ENCODE measurements around the gene SYT11. TPM values are rescaled to one million over a fixed set of nuclear protein-coding genes. Genes with fewer than 3 reads are reported as not detected.
A peak's percentile ranks its signal among the peaks of the same experiment; 100 is the strongest.
"Not testable (repeated sequence)": the region's sequence is repeated elsewhere in the genome, so short reads cannot be mapped to it uniquely, and the experiment has no call there.

SYT11 gene
- total RNA-seq, 2 experiments from 2014 or later: 11.9 to 12.2 TPM

GRCh38 chr1:155888481-155888880, 29.1 kb downstream of the SYT11 start:
- ChIA-PET POLR2A (no interaction called here), CTCF (no interaction called here)
- H3K27me3 Mint-ChIP-seq (ENCODE audit: low read depth): no peaks in the 10 kb centered on the region
- peaks cover 7% of the 10 kb centered on the region for H3K4me1 Mint-ChIP-seq (ENCODE audit: low read depth)
- H3K36me3 Mint-ChIP-seq (ENCODE audit: low read depth): no peaks in the 10 kb centered on the region
- no peak overlapping the region for H3K4me3 Mint-ChIP-seq
- no peaks in the 10 kb centered on the region for H3K9me3 Mint-ChIP-seq (ENCODE audit: insufficient read depth)
- DNase-seq (no peak), ATAC-seq (no peak)
- H3K27ac Mint-ChIP-seq: no peak overlapping the region

- ChIA-PET POLR2A (no interaction called here), CTCF (interaction anchor here (1.1 kb wide), 1 partner anchor 177 kb away, joined by 4 read pairs; no protein-coding TSS in a partner anchor)
- Mint-ChIP-seq H3K9me3 (ENCODE audit: insufficient read depth) (no peaks in the 10 kb centered on the region), H3K27me3 (ENCODE audit: low read depth) (no peaks in the 10 kb centered on the region), H3K27ac (no peak overlapping the region), H3K36me3 (ENCODE audit: low read depth) (no peaks in the 10 kb centered on the region), H3K4me1 (ENCODE audit: low read depth) (peaks cover 14% of the 10 kb centered on the region), H3K4me3 (no peak overlapping the region)
- ATAC-seq (no peak), DNase-seq (no peak)
Measured at GRCh38 chr1:155889566-155889965, 30.2 kb downstream of the SYT11 start.

DNA sequence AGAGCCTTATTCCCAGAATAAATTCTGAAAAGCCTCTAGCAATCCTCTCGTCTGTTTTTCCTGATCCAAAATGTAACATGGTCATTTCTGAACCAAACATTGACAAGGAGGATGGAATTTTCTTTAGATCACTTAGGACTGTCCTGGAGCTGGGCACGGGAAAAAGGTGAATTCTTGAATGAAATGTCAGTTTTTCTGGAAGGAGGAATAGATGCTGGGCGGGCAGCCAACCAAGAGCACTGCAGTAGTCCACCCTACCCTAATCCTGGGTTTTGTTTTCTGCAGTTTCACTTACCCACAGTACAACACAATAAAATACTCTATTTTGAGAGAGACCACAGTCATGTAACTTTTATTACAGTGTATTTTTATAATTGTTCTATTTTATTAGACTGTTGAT, 30.9 kb downstream of the SYT11 start:
- ATAC-seq: no peak
- no peak for DNase-seq
- no peaks in the 10 kb centered on the region for H3K9me3 Mint-ChIP-seq (ENCODE audit: insufficient read depth)
- ChIA-PET CTCF (interaction anchor here (1.1 kb wide), 1 partner anchor 176 kb away, joined by 4 read pairs; no protein-coding TSS in a partner anchor), POLR2A (no interaction called here)
- H3K4me1 Mint-ChIP-seq (ENCODE audit: low read depth): peaks cover 14% of the 10 kb centered on the region
- no peak overlapping the region for H3K27ac Mint-ChIP-seq
- H3K36me3 Mint-ChIP-seq (ENCODE audit: low read depth): no peaks in the 10 kb centered on the region
- no peak overlapping the region for H3K4me3 Mint-ChIP-seq
- no peaks in the 10 kb centered on the region for H3K27me3 Mint-ChIP-seq (ENCODE audit: low read depth)

DNA sequence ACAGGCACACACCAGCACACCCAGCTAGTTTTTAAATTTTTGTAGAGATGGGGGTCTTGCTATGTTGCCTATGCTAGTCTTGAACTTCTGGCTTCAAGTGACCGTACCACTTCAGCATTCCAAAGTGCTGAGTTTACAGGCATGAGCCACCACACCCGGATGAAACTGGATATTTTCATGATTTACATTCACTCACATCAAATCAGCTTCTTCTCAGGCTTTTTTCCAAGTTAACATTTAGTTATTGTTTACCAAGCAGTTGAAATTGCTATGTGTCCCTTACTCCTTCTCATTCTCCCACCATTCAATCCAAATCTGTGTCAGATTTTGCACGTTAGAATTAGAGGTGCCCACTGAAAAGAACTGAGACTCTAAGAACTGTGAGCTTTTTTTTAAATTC, 33.4 kb downstream of the SYT11 start:
- ChIA-PET CTCF (interaction anchor here (1.0 to 2.7 kb wide), 8 partner anchors 10 to 174 kb away, joined by 3 to 8 read pairs (median 6); partner anchors contain the start of gene SYT11), POLR2A (interaction anchor here (0.6 kb wide), 1 partner anchor 583 kb away, joined by 3 read pairs; no protein-coding TSS in a partner anchor)
- Mint-ChIP-seq H3K36me3 (ENCODE audit: low read depth) (peaks cover 14% of the 10 kb centered on the region), H3K27me3 (ENCODE audit: low read depth) (no peaks in the 10 kb centered on the region), H3K4me1 (ENCODE audit: low read depth) (peaks cover 14% of the 10 kb centered on the region), H3K9me3 (ENCODE audit: insufficient read depth) (no peaks in the 10 kb centered on the region), H3K27ac (peak overlapping the region; percentile 82), H3K4me3 (no peak overlapping the region)
- DNase-seq (no peak), ATAC-seq (no peak)

DNA sequence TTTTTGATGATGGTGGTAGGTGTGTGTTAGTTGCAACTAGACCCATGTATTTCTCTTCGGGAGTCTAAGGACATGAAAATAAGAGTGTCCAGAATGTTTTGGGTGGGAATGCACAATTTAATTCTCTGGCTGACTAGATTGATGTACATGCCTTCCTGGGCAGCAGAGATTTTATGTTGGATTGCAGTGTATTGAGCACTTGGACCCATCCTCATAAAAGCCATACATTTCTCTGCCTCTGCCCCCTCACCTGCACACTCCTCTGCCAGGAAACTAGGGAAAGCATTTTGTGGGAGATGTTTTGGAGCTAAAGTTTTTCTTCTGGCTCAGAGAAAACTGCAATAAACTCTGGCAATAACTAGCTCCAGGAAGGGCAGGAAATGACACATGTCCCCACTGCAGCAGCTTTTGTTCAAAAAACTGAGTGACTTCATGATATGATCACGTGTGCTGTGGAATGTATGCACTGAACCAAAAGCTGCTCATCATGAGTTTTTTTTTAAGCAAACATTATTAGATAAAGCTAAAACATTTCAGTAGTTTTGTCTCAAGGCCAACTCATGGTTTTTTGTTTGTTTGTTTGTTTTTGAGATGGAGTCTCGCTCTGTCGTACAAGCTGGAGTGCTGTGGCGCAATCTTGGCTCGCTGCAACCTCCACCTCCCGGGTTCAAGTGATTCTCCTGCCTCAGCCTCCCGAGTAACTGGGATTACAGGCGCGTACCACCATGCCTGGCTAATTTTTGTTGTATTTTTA, 34.2 kb downstream of the SYT11 start:
- ATAC-seq (peak; percentile 86), DNase-seq (peak; percentile 54)
- peaks cover 14% of the 10 kb centered on the region for H3K4me1 Mint-ChIP-seq (ENCODE audit: low read depth)
- H3K27ac Mint-ChIP-seq: peak overlapping the region; percentile 82
- POLR2A ChIA-PET: interaction anchor here (0.6 to 1.0 kb wide), 2 partner anchors 34 to 584 kb away, joined by 3 read pairs; partner anchors contain the start of gene SYT11
- no peaks in the 10 kb centered on the region for H3K27me3 Mint-ChIP-seq (ENCODE audit: low read depth)
- peaks cover 15% of the 10 kb centered on the region for H3K36me3 Mint-ChIP-seq (ENCODE audit: low read depth)
- H3K9me3 Mint-ChIP-seq (ENCODE audit: insufficient read depth): no peaks in the 10 kb centered on the region
- H3K4me3 Mint-ChIP-seq: no peak overlapping the region
- CTCF ChIA-PET: interaction anchor here (0.7 to 2.7 kb wide), 8 partner anchors 11 to 643 kb away, joined by 3 to 8 read pairs (median 4); partner anchors contain the start of gene SYT11

GRCh38 chr1:155895617-155896016, 36.2 kb downstream of the SYT11 start:
- H3K4me3 Mint-ChIP-seq; ATAC-seq; H3K9me3 Mint-ChIP-seq (ENCODE audit: insufficient read depth); DNase-seq; H3K27ac Mint-ChIP-seq; H3K27me3 Mint-ChIP-seq (ENCODE audit: low read depth): not testable (repeated sequence)
- POLR2A ChIA-PET: interaction anchor here (0.6 kb wide), 1 partner anchor 150 kb away, joined by 4 read pairs; no protein-coding TSS in a partner anchor
- peaks cover 26% of the 10 kb centered on the region for H3K36me3 Mint-ChIP-seq (ENCODE audit: low read depth)
- CTCF ChIA-PET: interaction anchor here (0.6 to 0.8 kb wide), 2 partner anchors 16 to 959 kb away, joined by 3 to 4 read pairs; partner anchors contain the start of gene PMVK
- H3K4me1 Mint-ChIP-seq (ENCODE audit: low read depth): peaks cover 14% of the 10 kb centered on the region

GRCh38 chr1:155896476-155896875, 37.1 kb downstream of the SYT11 start:
- ATAC-seq; H3K9me3 Mint-ChIP-seq (ENCODE audit: insufficient read depth); POLR2A ChIA-PET; H3K27me3 Mint-ChIP-seq (ENCODE audit: low read depth); H3K4me3 Mint-ChIP-seq; CTCF ChIA-PET; H3K27ac Mint-ChIP-seq; DNase-seq: not testable (repeated sequence)
- Mint-ChIP-seq H3K36me3 (ENCODE audit: low read depth) (peaks cover 30% of the 10 kb centered on the region), H3K4me1 (ENCODE audit: low read depth) (peaks cover 14% of the 10 kb centered on the region)

DNA sequence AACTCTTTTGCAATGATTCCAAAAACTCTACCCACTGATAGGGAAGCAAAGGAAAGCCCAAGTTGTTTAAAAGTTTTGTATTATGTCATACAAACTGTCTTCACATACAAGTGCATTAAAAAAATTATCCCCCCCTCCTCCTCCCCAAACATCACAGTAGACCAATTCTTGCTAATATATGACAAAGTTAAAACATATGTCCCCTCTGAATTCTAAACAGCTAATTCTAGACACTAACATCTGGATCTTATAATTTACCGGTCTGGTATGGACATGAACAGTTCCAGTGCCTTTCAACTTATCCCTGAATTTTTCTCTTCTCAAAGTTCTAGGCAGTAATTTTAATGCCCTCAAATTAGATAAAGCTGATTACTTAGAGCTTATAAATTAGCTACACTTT, 38.4 kb downstream of the SYT11 start:
- ChIA-PET POLR2A (no interaction called here), CTCF (interaction anchor here (0.9 to 1.5 kb wide), 3 partner anchors 80 to 169 kb away, joined by 3 to 5 read pairs (median 3); partner anchors contain the start of gene ARHGEF2)
- Mint-ChIP-seq H3K36me3 (ENCODE audit: low read depth) (peaks cover 34% of the 10 kb centered on the region), H3K4me1 (ENCODE audit: low read depth) (peaks cover 14% of the 10 kb centered on the region), H3K27me3 (ENCODE audit: low read depth) (no peaks in the 10 kb centered on the region), H3K4me3 (no peak overlapping the region), H3K9me3 (ENCODE audit: insufficient read depth) (no peaks in the 10 kb centered on the region), H3K27ac (no peak overlapping the region)
- no peak for ATAC-seq
- DNase-seq: no peak

GRCh38 chr1:155898888-155899287, 39.5 kb downstream of the SYT11 start:
- CTCF ChIA-PET: interaction anchor here (0.6 to 1.5 kb wide), 5 partner anchors 36 to 167 kb away, joined by 3 read pairs; partner anchors contain the start of genes ARHGEF2 and KHDC4
- ATAC-seq: no peak
- no peaks in the 10 kb centered on the region for H3K9me3 Mint-ChIP-seq (ENCODE audit: insufficient read depth)
- POLR2A ChIA-PET: interaction anchor here (0.7 to 1.4 kb wide), 3 partner anchors 35 to 419 kb away, joined by 3 to 5 read pairs (median 3); partner anchors contain the start of gene KHDC4
- no peaks in the 10 kb centered on the region for H3K27me3 Mint-ChIP-seq (ENCODE audit: low read depth)
- no peak for DNase-seq
- no peak overlapping the region for H3K27ac Mint-ChIP-seq
- H3K4me1 Mint-ChIP-seq (ENCODE audit: low read depth): peaks cover 3% of the 10 kb centered on the region
- no peak overlapping the region for H3K4me3 Mint-ChIP-seq
- peaks cover 37% of the 10 kb centered on the region for H3K36me3 Mint-ChIP-seq (ENCODE audit: low read depth)

- Mint-ChIP-seq H3K9me3 (ENCODE audit: insufficient read depth) (no peaks in the 10 kb centered on the region), H3K4me3 (no peak overlapping the region), H3K4me1 (ENCODE audit: low read depth) (peaks cover 4% of the 10 kb centered on the region), H3K27ac (no peak overlapping the region), H3K27me3 (ENCODE audit: low read depth) (no peaks in the 10 kb centered on the region), H3K36me3 (ENCODE audit: low read depth) (peaks cover 45% of the 10 kb centered on the region)
- CTCF ChIA-PET: interaction anchor here (0.6 to 1.3 kb wide), 2 partner anchors 38 to 81 kb away, joined by 3 read pairs; no protein-coding TSS in a partner anchor
- DNase-seq (no peak), ATAC-seq (no peak)
- POLR2A ChIA-PET: interaction anchor here (1.0 to 1.4 kb wide), 3 partner anchors 21 to 78 kb away, joined by 3 read pairs; partner anchors contain the start of gene KHDC4
Measured at GRCh38 chr1:155899683-155900082, 40.3 kb downstream of the SYT11 start.

- H3K27me3 Mint-ChIP-seq (ENCODE audit: low read depth): no peaks in the 10 kb centered on the region
- ChIA-PET POLR2A (interaction anchor here (1.1 kb wide), 1 partner anchor 21 kb away, joined by 3 read pairs; no protein-coding TSS in a partner anchor), CTCF (interaction anchor here (0.7 kb wide), 1 partner anchor 120 kb away, joined by 3 read pairs; no protein-coding TSS in a partner anchor)
- no peak for DNase-seq
- no peak for ATAC-seq
- peaks cover 48% of the 10 kb centered on the region for H3K36me3 Mint-ChIP-seq (ENCODE audit: low read depth)
- H3K27ac Mint-ChIP-seq: no peak overlapping the region
- H3K4me3 Mint-ChIP-seq: no peak overlapping the region
- no peaks in the 10 kb centered on the region for H3K9me3 Mint-ChIP-seq (ENCODE audit: insufficient read depth)
- H3K4me1 Mint-ChIP-seq (ENCODE audit: low read depth): peaks cover 4% of the 10 kb centered on the region
Measured at GRCh38 chr1:155900161-155900560, 40.8 kb downstream of the SYT11 start.

DNA sequence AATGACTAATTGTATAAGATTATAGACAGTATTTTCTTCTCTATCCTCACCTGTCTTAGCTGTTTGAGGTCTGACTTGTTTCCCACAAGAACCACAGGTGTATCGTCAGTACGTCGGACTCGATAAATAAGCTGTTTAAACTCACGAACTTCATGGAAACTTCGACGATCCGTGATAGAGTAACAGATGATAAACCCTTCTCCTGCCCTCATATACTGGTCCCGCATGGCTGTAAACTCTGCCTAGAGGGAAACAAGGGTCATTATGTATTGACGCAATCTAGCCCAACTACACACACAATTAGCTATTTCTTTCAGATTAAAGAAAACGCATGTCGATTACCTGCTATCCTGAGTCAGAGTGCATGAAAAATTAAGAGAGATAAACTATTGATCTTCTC, 44.9 kb downstream of the SYT11 start:
- no peak overlapping the region for H3K4me3 Mint-ChIP-seq
- no peaks in the 10 kb centered on the region for H3K27me3 Mint-ChIP-seq (ENCODE audit: low read depth)
- H3K36me3 Mint-ChIP-seq (ENCODE audit: low read depth): peaks cover 51% of the 10 kb centered on the region
- POLR2A ChIA-PET: interaction anchor here (1.1 kb wide), 1 partner anchor 30 kb away, joined by 3 read pairs; the partner anchor contains the start of gene KHDC4
- no peaks in the 10 kb centered on the region for H3K9me3 Mint-ChIP-seq (ENCODE audit: insufficient read depth)
- no peak overlapping the region for H3K27ac Mint-ChIP-seq
- ATAC-seq (no peak), DNase-seq (no peak)
- CTCF ChIA-PET: interaction anchor here (1.2 to 2.7 kb wide), 3 partner anchors 42 to 163 kb away, joined by 3 to 10 read pairs (median 5); no protein-coding TSS in a partner anchor
- H3K4me1 Mint-ChIP-seq (ENCODE audit: low read depth): peaks cover 9% of the 10 kb centered on the region
